ENCODE data around the gene TMPRSS7. TPM values are rescaled to one million over a fixed set of nuclear protein-coding genes. Genes with fewer than 3 reads are reported as not detected.

Gene TMPRSS7
- total and polyA plus RNA-seq, 2 experiments from 2014 or later = not detected

- no peak overlapping the region for H3K4me3 ChIP-seq
- H3K4me1 ChIP-seq (ENCODE audit: insufficient read depth) = peaks cover 37% of the 10 kb centered on the region
- H3K27me3 ChIP-seq (ENCODE audit: insufficient read depth) = no peaks in the 10 kb centered on the region
- no peaks in the 10 kb centered on the region for H3K36me3 ChIP-seq (ENCODE audit: insufficient read depth)
- peak overlapping the region; percentile 83; the same call in 1 of the 2 replicates for H3K27ac ChIP-seq (ENCODE audit: low read depth)
- peak overlapping the region; percentile 87; the same call in 1 of the 2 replicates for H3K27ac Mint-ChIP-seq
- no peak overlapping the region for H3K4me2 ChIP-seq
- H3K4me1 Mint-ChIP-seq = peaks cover 48% of the 10 kb centered on the region
- peaks cover 1% of the 10 kb centered on the region for H3K27me3 Mint-ChIP-seq (ENCODE audit: insufficient read depth, low read depth, poor library complexity)
- no peaks in the 10 kb centered on the region for H3K9me2 ChIP-seq (ENCODE audit: insufficient read depth)
- no peak overlapping the region for H3K4me3 Mint-ChIP-seq
- DNase-seq (ENCODE audit: low spot score) = no peak
- no peaks in the 10 kb centered on the region for H3K79me2 ChIP-seq (replicated peaks; ENCODE audit: insufficient read depth)
- TF ChIP-seq EZH2phosphoT487 (IDR thresholded peaks at IDR 0.05; ENCODE audit: unreplicated experiment) = no peak
- TF ChIP-seq ETS1 (IDR thresholded peaks at IDR 0.05) = no peak
- TF ChIP-seq NANOG (IDR thresholded peaks at IDR 0.05; ENCODE audit: borderline replicate concordance) = no peak
- no peak overlapping the region for H2AFZ ChIP-seq
- H3K36me3 Mint-ChIP-seq (ENCODE audit: low read depth) = peaks cover 2% of the 10 kb centered on the region; the same call in 1 of the 3 replicates
- H3K9me3 Mint-ChIP-seq = no peaks in the 10 kb centered on the region
- no peaks in the 10 kb centered on the region for H3F3A ChIP-seq (replicated peaks; ENCODE audit: low read depth)
- no peak for ATAC-seq
- H4K20me1 ChIP-seq (replicated peaks; ENCODE audit: insufficient read depth) = no peaks in the 10 kb centered on the region
Observed at GRCh38 chr3:112127522-112128494, 93.3 kb downstream of the TMPRSS7 start.

GRCh38 chr3:112128843-112129727, 94.5 kb downstream of the TMPRSS7 start:
- peak; percentile 41 for ATAC-seq
- Mint-ChIP-seq H3K27ac (peak overlapping the region; percentile 34), H3K36me3 (ENCODE audit: low read depth) (no peaks in the 10 kb centered on the region), H3K9me3 (no peaks in the 10 kb centered on the region), H3K4me3 (no peak overlapping the region), H3K4me1 (peaks cover 50% of the 10 kb centered on the region), H3K27me3 (ENCODE audit: insufficient read depth, low read depth, poor library complexity) (no peaks in the 10 kb centered on the region)
- Histone ChIP-seq H3K36me3 (ENCODE audit: insufficient read depth) (no peaks in the 10 kb centered on the region), H3K4me2 (no peak overlapping the region), H3F3A (replicated peaks; ENCODE audit: low read depth) (no peaks in the 10 kb centered on the region), H4K20me1 (replicated peaks; ENCODE audit: insufficient read depth) (no peaks in the 10 kb centered on the region), H3K27ac (ENCODE audit: low read depth) (0 out of 2 replicates have a peak overlapping the region, but pooled peaks have one; percentile 1), H3K27me3 (ENCODE audit: insufficient read depth) (no peaks in the 10 kb centered on the region), H3K4me3 (no peak overlapping the region), H3K79me2 (replicated peaks; ENCODE audit: insufficient read depth) (no peaks in the 10 kb centered on the region), H3K4me1 (ENCODE audit: insufficient read depth) (peaks cover 37% of the 10 kb centered on the region), H3K9me2 (ENCODE audit: insufficient read depth) (no peaks in the 10 kb centered on the region), H2AFZ (no peak overlapping the region)
- TF ChIP-seq ETS1 (IDR thresholded peaks at IDR 0.05) (no peak), CTCF (conservative IDR thresholded peaks at IDR 0.05; ENCODE audit: low read depth in 2 of 2) (no peak), ZNF331 (CRISPR knock-in tag; IDR thresholded peaks at IDR 0.05; ENCODE audit: low read depth) (no peak)
- DNase-seq (ENCODE audit: low spot score) = peak; percentile 69

Measured in GM23338 (cell line).